ENCODE data around the gene GARNL3.

DNA sequence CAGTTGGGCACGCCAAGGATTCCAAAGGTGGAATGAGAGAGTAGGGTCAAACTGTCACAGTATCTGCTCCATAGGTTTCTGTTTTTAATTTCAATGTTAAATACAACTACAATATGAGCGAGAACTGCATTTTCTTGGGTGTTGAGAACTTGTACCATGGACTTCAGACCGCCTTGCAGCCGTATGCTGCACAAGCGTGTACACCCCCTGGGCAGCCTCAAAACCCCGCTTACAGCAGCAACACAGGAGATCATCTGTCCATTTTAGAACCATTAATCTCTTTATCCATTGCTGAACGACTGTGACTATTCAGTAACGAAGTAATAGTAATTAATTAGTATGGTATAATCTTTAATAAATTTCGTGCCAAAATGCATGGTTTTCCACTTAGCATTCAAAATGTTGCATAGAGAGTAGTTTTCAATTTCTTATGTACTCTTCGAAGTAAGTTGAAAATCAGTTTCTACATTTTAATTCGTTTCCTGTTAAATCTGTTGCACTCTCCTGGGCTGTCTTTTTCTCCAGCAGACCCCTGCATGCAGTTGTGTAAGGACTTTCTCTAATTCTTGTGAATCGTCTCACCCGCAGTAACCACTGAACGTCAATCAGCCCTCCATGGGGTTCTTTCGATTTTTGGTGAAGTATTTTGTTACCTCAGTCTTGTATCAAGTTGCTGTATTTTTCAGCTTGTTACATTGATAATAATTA, 42.0 kb upstream of the GARNL3 start:
- no peak for TF ChIP-seq CTCF (IDR thresholded peaks at IDR 0.05)
- no peak for TF ChIP-seq POLR2A (IDR thresholded peaks at IDR 0.05)
- TF ChIP-seq POLR2AphosphoS5 (IDR thresholded peaks at IDR 0.05) = no peak
